SIG-M5 treated with dmso at 0.1 percent for 504 hours (cell line): Measurements from ENCODE around the gene FLAD1.

Experiments
- DNase-seq: peaks from one replicate; lab custom pipeline; 2025; ENCODE audit not compliant: unreplicated experiment; lab: John Stamatoyannopoulos, UW

Gene FLAD1

GRCh38 chr1:154982897-154983648 lies at the start of gene FLAD1:
FLAD1 (plus strand) TSS chr1:154983344; CDS start chr1:154983695, 351 bp downstream.
- peak; percentile 100 for DNase-seq

GRCh38 chr1:154934358-154934948 lies 48.7 kb upstream of the FLAD1 start:
- no peak for DNase-seq

- no peak for DNase-seq
Measured at GRCh38 chr1:154935749-154936554, 47.2 kb upstream of the FLAD1 start.

- peak; percentile 97 for DNase-seq
Measured at GRCh38 chr1:154936555-154937084, 46.5 kb upstream of the FLAD1 start, which contains the start of gene PMVK. PMVK (minus strand) TSS chr1:154936719; CDS start chr1:154936685, 34 bp downstream.

GRCh38 chr1:154937085-154937987 lies 45.8 kb upstream of the FLAD1 start:
- DNase-seq, result peak; percentile 95

- DNase-seq, result no peak
Measured at GRCh38 chr1:154937988-154938386, 45.2 kb upstream of the FLAD1 start.

- peak; percentile 68 for DNase-seq
Measured at GRCh38 chr1:154938604-154939399, 44.3 kb upstream of the FLAD1 start.

GRCh38 chr1:154940213-154940560 lies 43.0 kb upstream of the FLAD1 start:
- no peak for DNase-seq

GRCh38 chr1:154940651-154941194 lies 42.4 kb upstream of the FLAD1 start:
- DNase-seq, result no peak

GRCh38 chr1:154941333-154942013 lies 41.7 kb upstream of the FLAD1 start:
- no peak for DNase-seq

- DNase-seq, result peak; percentile 76
Measured at GRCh38 chr1:154943649-154944400, 39.3 kb upstream of the FLAD1 start.

- no peak for DNase-seq
Measured at GRCh38 chr1:154944401-154945159, 38.6 kb upstream of the FLAD1 start.

GRCh38 chr1:154945160-154945961 lies 37.8 kb upstream of the FLAD1 start:
- no peak for DNase-seq

- DNase-seq, result no peak
Measured at GRCh38 chr1:154945962-154946850, 36.9 kb upstream of the FLAD1 start.

- no peak for DNase-seq
Measured at GRCh38 chr1:154948079-154948478, 35.1 kb upstream of the FLAD1 start.
